CD4-positive, CD25-positive, alpha-beta regulatory T cell (primary cell): Measurements from ENCODE around the gene FBXO8. TPM values are rescaled to one million over a fixed set of nuclear protein-coding genes. Genes with fewer than 3 reads are reported as not detected.

Experiments used
- ATAC-seq, 2 donors: fragments of 150-1000 bp; cut with Tn5 transposase; one replicate each; pipeline ENCODE4 v1.10.0; 2021; ENCODE audit warnings: low read depth in 2 of 2, moderate number of reproducible peaks in 2 of 2, moderate library complexity in 1 of 2
- DNase-seq, 3 donors: peaks; one replicate each; pipeline versions ENCODE4 v3.0.0 to v3.0.0-alpha.2; 2012 to 2022; ENCODE audit warnings: mixed read lengths in 1 of 3
- H3K27ac ChIP-seq: one replicate; pipeline ENCODE4 v1.7.0; 2013; ENCODE audit warnings: mild to moderate bottlenecking, low read length; ENCODE audit not compliant: insufficient read depth, poor library complexity, severe bottlenecking
- H3K27me3 ChIP-seq: one replicate; pipeline ENCODE4 v1.7.0; 2013; ENCODE audit warnings: low read length; ENCODE audit not compliant: control insufficient read depth, insufficient read depth
- H3K36me3 ChIP-seq: one replicate; pipeline ENCODE4 v1.7.0; 2013; ENCODE audit warnings: mild to moderate bottlenecking, low read length, moderate library complexity; ENCODE audit not compliant: control insufficient read depth, insufficient read depth
- H3K4me1 ChIP-seq: 2 replicates; pipeline ENCODE4 v1.7.0; 2013; ENCODE audit warnings: mild to moderate bottlenecking, low read length; ENCODE audit not compliant: insufficient read depth, control insufficient read depth, poor library complexity, severe bottlenecking
- H3K4me3 ChIP-seq: one replicate; pipeline ENCODE4 v1.7.0; 2013; ENCODE audit warnings: low read depth, mild to moderate bottlenecking, low read length, moderate library complexity
- H3K9me3 ChIP-seq, 2 experiments: 1 replicate in 1 of 2; 2 replicates in 1 of 2; pipeline ENCODE4 v1.7.0; 2013; ENCODE audit warnings: low read length in 2 of 2, mild to moderate bottlenecking in 1 of 2, moderate library complexity in 1 of 2; ENCODE audit not compliant: control insufficient read depth in 2 of 2
- H3K27ac Mint-ChIP-seq, 3 donors: one replicate each; pipeline ENCODE4 v1.8.0; 2020 to 2022; ENCODE audit warnings: mild to moderate bottlenecking in 3 of 3, mixed read lengths in 3 of 3, moderate library complexity in 2 of 3
- H3K27me3 Mint-ChIP-seq: one replicate; pipeline ENCODE4 v1.8.0; 2022; ENCODE audit warnings: mild to moderate bottlenecking, mixed read lengths
- H3K36me3 Mint-ChIP-seq: one replicate; pipeline ENCODE4 v1.8.0; 2020; ENCODE audit warnings: mixed read lengths
- H3K4me1 Mint-ChIP-seq, 4 donors: one replicate each; pipeline ENCODE4 v1.8.0; 2020 to 2022; ENCODE audit warnings: mixed read lengths in 4 of 4, mild to moderate bottlenecking in 1 of 4
- H3K4me3 Mint-ChIP-seq, 4 donors: one replicate each; pipeline ENCODE4 v1.8.0; 2020 to 2022; ENCODE audit warnings: mild to moderate bottlenecking in 4 of 4, mixed read lengths in 4 of 4, moderate library complexity in 3 of 4
- H3K9me3 Mint-ChIP-seq, 7 donors: one replicate each; pipeline ENCODE4 v1.8.0; 2020 to 2022; ENCODE audit warnings: mixed read lengths in 7 of 7, mild to moderate bottlenecking in 3 of 7, moderate library complexity in 2 of 7
- polyA plus RNA-seq, 4 donors: library from polyadenylated mRNA; unstranded; fragments of 300-500 nt; fragmentation: Illumina TruSeq; gene quantifications; one replicate each; pipeline ENCODE4 v1.2.3, GENCODE V29; 2021
- total RNA-seq: library from RNA; stranded (reverse); gene quantifications from one replicate; pipeline ENCODE4 v1.2.3, GENCODE V29; 2022

The FBXO8 gene
- total and polyA plus RNA-seq, 5 donors from 2014 or later, result 14.9 to 26.1 (median 22.0) TPM

DNA sequence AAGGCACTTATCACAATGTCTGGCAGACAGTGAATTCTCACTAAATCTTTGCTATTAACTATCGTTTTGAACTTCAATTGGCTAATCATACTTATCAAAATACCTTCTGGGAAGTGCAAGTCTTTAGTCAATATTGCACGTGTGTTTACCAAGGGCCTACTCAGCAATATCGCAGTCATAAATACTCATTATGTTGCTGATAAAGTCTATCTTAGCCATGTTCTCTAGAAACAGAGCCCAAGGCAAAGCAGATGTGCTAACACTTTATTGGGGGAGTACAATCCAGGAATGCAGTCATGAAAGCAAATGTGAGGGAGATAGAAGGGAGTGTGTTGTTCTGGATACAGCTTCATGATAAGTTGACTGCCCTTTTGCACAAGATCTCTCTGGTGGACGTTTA lies 90.5 kb downstream of the FBXO8 start:
- H3K9me3 ChIP-seq, result no peaks in the 10 kb centered on the region
- no peak overlapping the region for H3K27ac ChIP-seq
- peaks cover 6% of the 10 kb centered on the region for H3K27me3 ChIP-seq
- H3K4me1 Mint-ChIP-seq, result no peaks in the 10 kb centered on the region
- no peak overlapping the region for H3K27ac Mint-ChIP-seq
- H3K27me3 Mint-ChIP-seq, result peaks cover 24% of the 10 kb centered on the region
- no peaks in the 10 kb centered on the region for H3K36me3 ChIP-seq
- H3K4me3 Mint-ChIP-seq, result no peak overlapping the region
- no peaks in the 10 kb centered on the region for H3K4me1 ChIP-seq
- ATAC-seq, result no peak
- no peak for DNase-seq
- H3K4me3 ChIP-seq, result no peak overlapping the region
- no peaks in the 10 kb centered on the region for H3K36me3 Mint-ChIP-seq
- H3K9me3 Mint-ChIP-seq, result peaks cover 0 to 2% (median 0%) of the 10 kb centered on the region in 7 donors

GRCh38 chr4:174190832-174191500 lies 92.5 kb downstream of the FBXO8 start:
- H3K4me3 ChIP-seq, result no peak overlapping the region
- Mint-ChIP-seq H3K27ac (no peak overlapping the region), H3K4me1 (no peaks in the 10 kb centered on the region), H3K36me3 (no peaks in the 10 kb centered on the region), H3K9me3 (peaks cover 0 to 6% (median 0%) of the 10 kb centered on the region in 7 donors), H3K27me3 (peaks cover 26% of the 10 kb centered on the region), H3K4me3 (no peak overlapping the region)
- no peaks in the 10 kb centered on the region for H3K9me3 ChIP-seq
- H3K27ac ChIP-seq, result no peak overlapping the region
- H3K4me1 ChIP-seq, result no peaks in the 10 kb centered on the region
- peaks cover 6% of the 10 kb centered on the region for H3K27me3 ChIP-seq
- no peak for ATAC-seq
- H3K36me3 ChIP-seq, result no peaks in the 10 kb centered on the region
- DNase-seq, result no peak

- H3K36me3 ChIP-seq, result no peaks in the 10 kb centered on the region
- Mint-ChIP-seq H3K27ac (no peak overlapping the region), H3K4me3 (no peak overlapping the region), H3K4me1 (no peaks in the 10 kb centered on the region), H3K36me3 (no peaks in the 10 kb centered on the region), H3K27me3 (peaks cover 28% of the 10 kb centered on the region), H3K9me3 (peaks cover 0 to 4% (median 0%) of the 10 kb centered on the region in 7 donors)
- no peak overlapping the region for H3K27ac ChIP-seq
- H3K4me1 ChIP-seq, result no peaks in the 10 kb centered on the region
- no peak overlapping the region for H3K4me3 ChIP-seq
- ATAC-seq (no peak), DNase-seq (no peak)
- no peaks in the 10 kb centered on the region for H3K9me3 ChIP-seq
- peaks cover 6% of the 10 kb centered on the region for H3K27me3 ChIP-seq
Measured at GRCh38 chr4:174189392-174190015, 94.0 kb downstream of the FBXO8 start.

Other genes starting within 250 kb of the FBXO8 start
- gene CEP44, start 244 bp upstream of the FBXO8 start, total RNA-seq, result 32.2 TPM
- gene CEP44, start 244 bp upstream of the FBXO8 start, polyA plus RNA-seq, result 10 to 100 TPM in 3 of 4 donors, 1 to 10 TPM in 1; 8.8 to 15.9 (median 13.1) TPM
- 85.7 TPM for gene HPGD, start 238.8 kb upstream of the FBXO8 start, total RNA-seq
- gene HPGD, start 238.8 kb upstream of the FBXO8 start, polyA plus RNA-seq, result 100 to 1,000 TPM in 1 of 4 donors, 10 to 100 TPM in 3; 48.3 to 126 (median 87.9) TPM